ENCODE results near the gene MAN2B2.

DNA sequence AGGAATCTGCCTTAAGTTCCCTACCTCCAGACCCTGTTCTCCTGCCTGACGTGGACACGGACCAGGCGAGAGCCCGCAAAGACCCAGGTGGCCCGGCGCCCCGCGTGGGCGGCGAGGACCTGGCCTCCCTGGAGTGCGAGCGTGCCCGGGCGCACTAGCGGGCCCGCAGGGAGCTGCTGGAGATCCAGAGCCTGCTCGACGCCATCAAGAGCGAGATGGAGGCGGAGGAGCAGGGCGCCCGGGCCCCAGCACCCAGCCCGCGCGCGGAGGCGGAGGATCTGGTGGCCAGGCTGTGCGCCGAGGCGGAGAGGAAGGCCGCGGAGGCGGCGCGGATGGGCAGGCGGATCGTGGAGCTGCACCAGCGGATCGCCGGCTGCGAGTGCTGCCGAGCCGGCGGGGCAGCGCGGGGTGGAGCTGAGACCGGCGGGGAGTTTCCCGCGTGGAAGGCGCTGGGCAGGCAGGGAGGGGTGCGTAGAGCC, 83.6 kb downstream of the MAN2B2 start:
- TF ChIP-seq POLR2A (IDR thresholded peaks at IDR 0.05; ENCODE audit: low read depth, low read length), result no peak
- no peak for TF ChIP-seq POLR2AphosphoS5 (IDR thresholded peaks at IDR 0.05; ENCODE audit: low read depth, low read length)
